ENCODE data around the gene ENTREP1.

The ENTREP1 gene

DNA sequence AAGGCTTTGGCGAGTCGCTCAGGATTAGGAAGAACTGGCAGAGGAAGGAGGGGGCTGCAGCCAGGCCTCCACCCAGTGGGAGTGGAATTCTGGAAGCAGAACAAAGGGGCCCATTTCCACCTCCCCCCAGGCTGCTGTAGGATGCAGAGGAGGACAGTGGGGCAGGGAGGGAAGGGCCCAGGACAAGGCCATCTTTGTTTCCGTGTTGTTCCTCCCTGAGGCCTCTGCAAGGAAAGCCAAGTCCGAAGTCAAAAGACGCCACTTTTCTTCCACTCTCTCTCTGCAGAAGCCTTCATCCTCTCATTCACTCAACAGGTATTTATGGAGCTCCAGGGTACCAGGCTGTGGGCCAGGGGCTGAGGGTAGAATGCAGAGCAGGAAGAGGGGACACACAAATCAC lies 70.7 kb downstream of the ENTREP1 start:
- TF ChIP-seq, protein P1, sequence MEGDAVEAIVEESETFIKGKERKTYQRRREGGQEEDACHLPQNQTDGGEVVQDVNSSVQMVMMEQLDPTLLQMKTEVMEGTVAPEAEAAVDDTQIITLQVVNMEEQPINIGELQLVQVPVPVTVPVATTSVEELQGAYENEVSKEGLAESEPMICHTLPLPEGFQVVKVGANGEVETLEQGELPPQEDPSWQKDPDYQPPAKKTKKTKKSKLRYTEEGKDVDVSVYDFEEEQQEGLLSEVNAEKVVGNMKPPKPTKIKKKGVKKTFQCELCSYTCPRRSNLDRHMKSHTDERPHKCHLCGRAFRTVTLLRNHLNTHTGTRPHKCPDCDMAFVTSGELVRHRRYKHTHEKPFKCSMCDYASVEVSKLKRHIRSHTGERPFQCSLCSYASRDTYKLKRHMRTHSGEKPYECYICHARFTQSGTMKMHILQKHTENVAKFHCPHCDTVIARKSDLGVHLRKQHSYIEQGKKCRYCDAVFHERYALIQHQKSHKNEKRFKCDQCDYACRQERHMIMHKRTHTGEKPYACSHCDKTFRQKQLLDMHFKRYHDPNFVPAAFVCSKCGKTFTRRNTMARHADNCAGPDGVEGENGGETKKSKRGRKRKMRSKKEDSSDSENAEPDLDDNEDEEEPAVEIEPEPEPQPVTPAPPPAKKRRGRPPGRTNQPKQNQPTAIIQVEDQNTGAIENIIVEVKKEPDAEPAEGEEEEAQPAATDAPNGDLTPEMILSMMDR (IDR thresholded peaks at IDR 0.05; ENCODE audit: low read depth, low read length, poor library complexity, severe bottlenecking) = no peak
- TF ChIP-seq EZH2phosphoT487 (IDR thresholded peaks at IDR 0.05; ENCODE audit: borderline replicate concordance, low read length) = no peak
- H4K20me1 ChIP-seq (ENCODE audit: control insufficient read depth, insufficient read depth, low read depth, low read length) = no peaks in the 10 kb centered on the region
- H3K4me2 ChIP-seq (ENCODE audit: low read length) = no peak overlapping the region

DNA sequence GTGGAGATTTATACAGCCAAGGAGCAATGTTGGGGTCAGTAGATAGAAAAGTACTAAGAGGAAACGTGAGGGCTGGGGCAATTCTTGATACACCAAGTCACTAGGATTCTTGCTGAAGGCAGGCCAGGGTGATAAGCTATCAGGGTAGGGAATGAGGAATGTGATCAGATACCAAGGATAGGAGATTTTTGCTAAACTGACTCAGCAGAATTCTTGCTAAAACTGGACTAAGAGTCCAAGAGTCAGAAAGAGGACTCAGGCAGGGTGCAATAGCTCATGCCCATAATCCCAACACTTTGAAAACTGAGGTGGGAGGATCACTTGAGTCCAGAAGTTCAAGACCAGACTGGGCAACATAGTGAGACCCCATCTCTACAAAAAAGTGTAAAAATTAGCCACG lies 71.7 kb downstream of the ENTREP1 start:
- H3K27ac ChIP-seq (ENCODE audit: low read depth, low read length) = no peak overlapping the region
- no peaks in the 10 kb centered on the region for H3K36me3 ChIP-seq (ENCODE audit: control insufficient read depth, low read length)
- TF ChIP-seq, protein P1 (IDR thresholded peaks at IDR 0.05; ENCODE audit: low read depth, low read length, poor library complexity, severe bottlenecking) = no peak
- TF ChIP-seq EZH2phosphoT487 (IDR thresholded peaks at IDR 0.05; ENCODE audit: borderline replicate concordance, low read length) = no peak
- H3K79me2 ChIP-seq (ENCODE audit: control insufficient read depth, low read length) = no peaks in the 10 kb centered on the region
- H3K9me2 ChIP-seq (replicated peaks; ENCODE audit: control insufficient read depth, low read length) = no peaks in the 10 kb centered on the region
- H3K4me2 ChIP-seq (ENCODE audit: low read length) = no peak overlapping the region
- no peak overlapping the region for H3K4me3 ChIP-seq (ENCODE audit: low read length)
- H4K20me1 ChIP-seq (ENCODE audit: control insufficient read depth, insufficient read depth, low read depth, low read length) = no peaks in the 10 kb centered on the region
- H3K9me3 ChIP-seq (ENCODE audit: control insufficient read depth, insufficient read depth, low read length) = no peaks in the 10 kb centered on the region
- H3F3A ChIP-seq (ENCODE audit: control insufficient read depth, insufficient read depth) = no peaks in the 10 kb centered on the region
- H3K4me1 ChIP-seq (ENCODE audit: control insufficient read depth, low read length) = no peaks in the 10 kb centered on the region
- no peaks in the 10 kb centered on the region for H3K27me3 ChIP-seq (ENCODE audit: control insufficient read depth, low read length)

More for the DNA sequence above, 70.7 kb downstream of the ENTREP1 start:
- H3K9me3 ChIP-seq (ENCODE audit: control insufficient read depth, insufficient read depth, low read length) = no peaks in the 10 kb centered on the region
- no peak overlapping the region for H3K4me3 ChIP-seq (ENCODE audit: low read length)
- no peak overlapping the region for H3K27ac ChIP-seq (ENCODE audit: low read depth, low read length)
- H3K27me3 ChIP-seq (ENCODE audit: control insufficient read depth, low read length) = no peaks in the 10 kb centered on the region
- no peaks in the 10 kb centered on the region for H3F3A ChIP-seq (ENCODE audit: control insufficient read depth, insufficient read depth)
- no peaks in the 10 kb centered on the region for H3K4me1 ChIP-seq (ENCODE audit: control insufficient read depth, low read length)
- H3K79me2 ChIP-seq (ENCODE audit: control insufficient read depth, low read length) = no peaks in the 10 kb centered on the region
- H3K9me2 ChIP-seq (replicated peaks; ENCODE audit: control insufficient read depth, low read length) = no peaks in the 10 kb centered on the region
- H3K36me3 ChIP-seq (ENCODE audit: control insufficient read depth, low read length) = no peaks in the 10 kb centered on the region

DNA sequence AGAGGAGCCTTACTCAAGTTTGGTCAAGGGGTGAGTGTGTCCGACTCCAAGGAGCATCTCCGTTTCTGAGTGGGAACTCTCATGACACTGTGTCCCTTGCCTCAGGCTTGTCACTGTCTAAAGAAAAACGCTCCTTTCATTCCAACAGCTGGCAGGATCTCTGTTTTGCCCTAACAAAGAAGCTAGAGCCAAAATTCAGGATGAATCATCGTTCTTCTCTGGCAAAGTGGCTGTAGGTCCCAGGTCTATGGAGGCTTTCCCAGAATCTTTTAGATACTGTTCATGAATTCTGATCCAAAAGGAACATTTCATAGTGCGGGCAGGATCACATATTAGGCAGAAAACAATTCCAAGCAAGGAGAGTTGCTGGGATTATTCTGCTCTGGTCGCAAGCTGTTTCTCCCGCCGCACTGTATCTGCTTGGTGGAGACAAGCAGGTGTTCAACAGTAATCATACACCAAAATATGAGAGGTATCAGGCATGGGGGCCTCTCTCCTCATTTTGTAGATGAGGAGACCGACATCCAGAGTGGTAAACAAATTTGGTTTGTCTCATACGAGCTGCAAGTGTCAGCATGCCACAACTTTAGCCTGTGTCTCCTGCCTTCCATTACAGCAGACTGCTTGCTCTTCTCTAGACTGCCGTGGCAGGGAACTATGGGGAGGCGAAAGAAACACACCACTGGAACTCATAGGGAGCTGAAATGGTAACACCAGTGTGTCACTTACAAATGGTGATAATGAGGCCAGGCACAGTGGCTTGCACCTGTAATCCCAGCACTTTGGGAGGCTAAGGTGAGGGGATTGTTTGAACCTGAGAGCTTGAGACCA lies 72.6 kb downstream of the ENTREP1 start:
- H4K20me1 ChIP-seq (ENCODE audit: control insufficient read depth, insufficient read depth, low read depth, low read length) = no peaks in the 10 kb centered on the region
- no peaks in the 10 kb centered on the region for H3K9me3 ChIP-seq (ENCODE audit: control insufficient read depth, insufficient read depth, low read length)
- H3K4me3 ChIP-seq (ENCODE audit: low read length) = no peak overlapping the region
- no peaks in the 10 kb centered on the region for H3F3A ChIP-seq (ENCODE audit: control insufficient read depth, insufficient read depth)
- TF ChIP-seq, protein P1 (IDR thresholded peaks at IDR 0.05; ENCODE audit: low read depth, low read length, poor library complexity, severe bottlenecking) = no peak
- no peak for TF ChIP-seq EZH2phosphoT487 (IDR thresholded peaks at IDR 0.05; ENCODE audit: borderline replicate concordance, low read length)
- no peaks in the 10 kb centered on the region for H3K9me2 ChIP-seq (replicated peaks; ENCODE audit: control insufficient read depth, low read length)
- H3K4me1 ChIP-seq (ENCODE audit: control insufficient read depth, low read length) = no peaks in the 10 kb centered on the region
- no peaks in the 10 kb centered on the region for H3K27me3 ChIP-seq (ENCODE audit: control insufficient read depth, low read length)
- no peak overlapping the region for H3K27ac ChIP-seq (ENCODE audit: low read depth, low read length)
- no peak overlapping the region for H3K4me2 ChIP-seq (ENCODE audit: low read length)
- H3K36me3 ChIP-seq (ENCODE audit: control insufficient read depth, low read length) = no peaks in the 10 kb centered on the region
- no peaks in the 10 kb centered on the region for H3K79me2 ChIP-seq (ENCODE audit: control insufficient read depth, low read length)
